GM18909 (cell line): ENCODE measurements around the gene PTGIS.

Source experiments
- ATAC-seq: cut with Tn5 transposase; IDR thresholded peaks from one replicate; pipeline ENCODE4 v1.9.1; 2021; ENCODE audit warnings: mild to moderate bottlenecking; ENCODE audit not compliant: unreplicated experiment, poor library complexity

Gene PTGIS

DNA sequence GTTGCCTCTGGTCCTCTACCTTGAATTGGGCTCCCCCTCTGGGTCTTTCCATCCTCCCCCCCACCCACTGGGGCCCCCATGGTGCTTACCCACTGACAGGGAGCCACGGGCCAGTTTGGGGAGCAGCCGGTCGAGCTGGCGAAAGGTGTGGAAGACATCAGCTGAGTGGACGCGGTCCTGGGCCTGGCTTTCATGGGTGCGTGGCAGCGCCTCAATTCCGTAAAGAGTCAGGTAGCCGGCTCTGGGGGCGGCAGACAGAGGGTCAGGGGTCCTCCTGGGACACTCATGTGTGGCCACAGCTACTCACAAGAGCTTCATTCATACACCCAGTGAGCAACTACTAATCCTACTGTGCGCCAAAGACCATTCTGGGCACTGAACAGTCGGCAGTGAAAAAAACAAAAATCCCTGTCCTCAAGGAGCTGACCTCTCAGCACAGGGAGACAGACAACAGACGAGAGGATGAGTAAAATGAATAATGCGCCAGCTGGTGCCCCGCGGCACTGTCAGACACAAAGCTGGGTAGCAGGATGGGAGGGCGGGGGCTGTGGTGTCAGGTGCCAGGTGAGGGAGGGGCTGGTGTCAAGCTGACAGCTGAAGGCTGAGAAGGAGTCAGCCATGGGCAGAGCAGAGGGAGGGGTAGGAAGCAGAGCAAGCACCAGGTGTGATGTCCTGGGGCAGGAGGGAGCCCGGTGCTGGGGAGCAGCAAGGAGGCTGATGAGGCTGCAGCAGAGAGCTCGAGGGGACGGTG, 28.3 kb downstream of the PTGIS start:
- ATAC-seq: no peak

- ATAC-seq: no peak
Measured at GRCh38 chr20:49538950-49539349, 29.0 kb downstream of the PTGIS start.

DNA sequence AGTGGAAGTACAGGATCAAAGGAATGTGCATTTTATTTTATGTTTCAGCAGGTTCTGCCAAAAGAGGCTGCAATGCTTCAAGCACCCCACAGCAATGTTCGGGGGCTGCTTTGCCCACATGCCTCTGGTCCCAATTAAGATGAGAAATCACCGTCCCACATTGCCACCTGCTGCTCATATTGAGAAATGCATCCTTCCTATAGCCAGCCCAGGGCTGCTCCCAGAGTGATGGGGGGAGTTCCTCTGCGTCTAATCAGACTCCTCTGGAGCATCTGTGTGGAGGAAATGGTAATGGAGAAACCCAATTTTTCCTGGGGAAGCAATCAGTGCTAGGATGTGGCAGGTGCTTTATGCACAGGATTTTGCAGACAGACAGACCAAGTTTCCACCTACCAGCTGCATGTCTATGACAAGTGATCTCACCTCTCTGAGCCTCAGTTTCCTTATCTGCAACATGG, 33.7 kb downstream of the PTGIS start:
- no peak for ATAC-seq

- no peak for ATAC-seq
Measured at GRCh38 chr20:49532285-49532946, 35.5 kb downstream of the PTGIS start.

GRCh38 chr20:49529470-49529869, 38.5 kb downstream of the PTGIS start:
- ATAC-seq: no peak

DNA sequence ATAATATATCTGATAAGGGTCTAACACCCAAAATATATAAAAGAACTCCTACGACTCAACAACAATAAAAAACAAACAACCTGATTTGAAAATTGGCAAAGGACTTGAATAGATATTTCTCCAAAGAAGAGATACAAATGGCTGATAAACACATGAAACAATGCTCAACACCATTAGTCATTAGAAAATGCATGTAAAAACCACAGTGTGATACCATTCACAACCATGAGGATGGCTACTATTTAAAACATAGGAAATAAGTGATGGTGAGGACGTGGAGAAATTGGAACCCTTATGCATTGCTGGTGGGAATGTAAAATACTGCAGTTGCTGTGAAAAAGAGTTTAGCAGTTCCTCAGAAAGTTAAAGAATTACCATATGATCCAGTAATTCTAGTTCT, 41.4 kb downstream of the PTGIS start:
- no peak for ATAC-seq

- no peak for ATAC-seq
Measured at GRCh38 chr20:49526056-49526455, 41.9 kb downstream of the PTGIS start.

DNA sequence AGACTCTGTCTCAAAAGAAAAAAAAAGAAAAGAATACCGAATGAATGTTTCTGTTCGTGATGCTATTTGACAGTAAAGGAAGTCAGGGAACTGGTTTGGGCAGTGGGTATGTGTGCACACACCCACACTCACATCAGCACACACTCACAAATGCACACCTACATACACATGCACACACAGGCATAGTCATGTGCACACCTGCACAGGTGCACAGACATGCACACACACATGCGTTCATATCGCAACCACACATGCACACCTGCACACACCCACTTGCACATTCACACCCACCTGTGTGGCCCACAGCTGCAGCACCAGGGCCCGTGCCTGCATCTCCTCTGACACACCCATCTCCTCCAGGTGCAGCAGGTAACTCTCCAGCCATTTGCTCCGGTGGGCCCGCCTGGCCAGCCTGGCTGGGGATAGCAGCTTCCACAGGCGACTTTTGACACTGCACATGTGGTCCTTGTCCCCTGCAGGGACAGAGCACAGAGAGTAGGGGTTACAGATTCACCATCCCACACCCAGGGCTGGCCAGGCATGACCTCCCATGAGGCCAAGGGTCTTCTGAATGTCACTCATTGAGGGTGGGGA, 44.1 kb downstream of the PTGIS start:
- no peak for ATAC-seq

GRCh38 chr20:49521356-49521755, 46.6 kb downstream of the PTGIS start:
- no peak for ATAC-seq

GRCh38 chr20:49519777-49520359, 48.1 kb downstream of the PTGIS start:
- ATAC-seq: no peak

- ATAC-seq: no peak
Measured at GRCh38 chr20:49519212-49519712, 48.7 kb downstream of the PTGIS start.

GRCh38 chr20:49518576-49518975, 49.4 kb downstream of the PTGIS start:
- ATAC-seq: no peak

DNA sequence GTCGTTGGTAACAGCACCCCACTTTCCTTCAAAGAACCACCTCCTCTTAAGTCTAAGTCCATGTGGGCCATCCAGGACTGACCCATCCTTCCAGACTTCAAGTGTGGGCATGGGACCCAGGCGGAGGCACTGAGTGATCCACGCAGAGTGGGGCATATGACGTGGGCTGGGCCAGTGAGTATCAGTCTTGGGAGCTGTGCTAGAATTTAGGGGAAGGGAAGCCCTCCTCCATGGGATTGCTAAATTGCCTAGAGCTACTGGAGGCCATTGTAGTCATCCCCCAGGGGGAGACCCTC, 50.2 kb downstream of the PTGIS start:
- no peak for ATAC-seq

DNA sequence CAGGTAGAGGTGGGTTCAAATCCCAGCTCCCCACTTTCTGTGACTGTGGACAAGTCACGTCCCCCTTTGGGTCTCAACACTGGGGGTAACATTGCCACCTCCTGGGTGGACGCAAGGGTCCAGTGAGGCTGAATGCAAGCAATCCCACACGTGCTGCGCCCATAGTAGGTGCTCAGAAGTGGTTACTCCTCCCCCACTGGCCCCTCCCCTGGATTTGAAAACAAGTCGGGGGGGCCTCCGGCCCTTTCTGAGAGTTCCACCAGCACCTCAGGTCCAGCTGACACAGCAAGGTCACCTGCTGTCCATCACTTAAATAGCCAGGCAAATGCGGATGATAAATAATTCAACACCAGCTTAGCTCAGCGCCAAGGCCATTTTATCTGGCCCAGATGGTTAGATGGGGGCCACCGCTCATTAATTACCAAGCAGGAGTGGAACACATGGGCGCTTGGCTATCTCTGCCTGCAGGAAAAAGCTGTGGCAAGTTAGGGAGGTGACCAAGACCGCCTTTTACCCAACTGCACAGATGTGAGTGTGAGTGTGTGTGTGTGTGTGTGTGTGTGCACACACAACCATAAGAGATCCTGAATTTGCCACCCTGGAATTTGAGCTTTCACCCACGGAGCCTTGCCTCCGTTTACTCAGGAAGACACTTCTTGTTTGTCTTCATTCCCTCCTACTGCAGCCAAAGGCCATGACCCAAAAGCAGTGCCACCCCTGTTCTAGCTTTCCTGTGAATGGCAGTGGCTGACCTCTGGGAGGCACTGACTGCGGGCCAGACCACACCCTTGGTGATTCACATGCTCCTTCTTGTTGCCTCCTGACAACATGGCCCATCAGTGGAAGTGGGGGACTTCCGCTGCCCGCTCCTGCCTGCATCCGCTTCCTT, 50.8 kb downstream of the PTGIS start:
- ATAC-seq: no peak

- ATAC-seq: no peak
Measured at GRCh38 chr20:49515586-49515985, 52.4 kb downstream of the PTGIS start.

GRCh38 chr20:49513517-49513916, 54.4 kb downstream of the PTGIS start:
- no peak for ATAC-seq

DNA sequence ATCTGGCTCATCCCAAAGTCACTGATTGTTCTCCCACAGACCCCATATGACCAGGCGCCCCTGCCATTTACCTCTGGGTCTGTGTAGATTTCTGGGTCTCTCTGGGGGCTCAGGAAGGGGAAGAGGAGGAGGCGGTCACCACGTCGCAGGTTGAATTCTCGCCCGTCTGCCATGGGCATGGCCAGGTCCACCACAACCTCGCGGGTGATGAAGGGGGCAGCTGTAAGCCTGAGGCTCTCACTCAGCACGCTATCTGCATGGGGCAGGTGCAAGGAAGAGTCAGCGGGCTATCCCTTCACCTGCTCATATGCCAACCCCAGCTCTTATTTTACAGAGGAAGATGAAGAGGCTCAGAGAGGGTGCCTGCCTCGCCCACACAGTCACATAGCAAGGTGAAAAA, 54.9 kb downstream of the PTGIS start:
- ATAC-seq: no peak

GRCh38 chr20:49511788-49512525, 56.0 kb downstream of the PTGIS start:
- ATAC-seq: no peak

- no peak for ATAC-seq
Measured at GRCh38 chr20:49510562-49511122, 57.3 kb downstream of the PTGIS start.
